Measurements from ENCODE around the gene NKX2-3. TPM values are rescaled to one million over a fixed set of nuclear protein-coding genes. Genes with fewer than 3 reads are reported as not detected.

NKX2-3 gene
- total RNA-seq, 4 donors from 2014 or later: not detected

DNA sequence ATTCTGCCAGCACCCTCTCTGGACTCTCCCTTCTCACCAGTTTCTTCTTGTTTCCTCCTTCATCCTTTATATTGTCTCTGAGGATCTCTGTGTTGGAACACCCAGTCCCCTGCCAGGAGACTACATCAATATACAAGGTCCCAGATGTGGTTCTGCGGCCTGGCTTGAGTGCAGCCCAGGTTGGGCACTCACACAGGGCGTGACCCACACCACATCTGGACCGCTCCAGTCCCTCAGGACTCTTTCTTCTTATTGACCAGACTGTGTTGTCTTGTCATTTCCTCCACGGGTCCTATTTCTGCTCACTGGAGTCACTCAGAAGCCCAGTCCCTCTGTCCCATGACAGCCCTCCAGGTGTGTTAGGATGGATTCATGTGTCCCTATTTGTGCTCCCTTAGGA lies 26.0 kb downstream of the NKX2-3 start:
- TF ChIP-seq, protein P1, sequence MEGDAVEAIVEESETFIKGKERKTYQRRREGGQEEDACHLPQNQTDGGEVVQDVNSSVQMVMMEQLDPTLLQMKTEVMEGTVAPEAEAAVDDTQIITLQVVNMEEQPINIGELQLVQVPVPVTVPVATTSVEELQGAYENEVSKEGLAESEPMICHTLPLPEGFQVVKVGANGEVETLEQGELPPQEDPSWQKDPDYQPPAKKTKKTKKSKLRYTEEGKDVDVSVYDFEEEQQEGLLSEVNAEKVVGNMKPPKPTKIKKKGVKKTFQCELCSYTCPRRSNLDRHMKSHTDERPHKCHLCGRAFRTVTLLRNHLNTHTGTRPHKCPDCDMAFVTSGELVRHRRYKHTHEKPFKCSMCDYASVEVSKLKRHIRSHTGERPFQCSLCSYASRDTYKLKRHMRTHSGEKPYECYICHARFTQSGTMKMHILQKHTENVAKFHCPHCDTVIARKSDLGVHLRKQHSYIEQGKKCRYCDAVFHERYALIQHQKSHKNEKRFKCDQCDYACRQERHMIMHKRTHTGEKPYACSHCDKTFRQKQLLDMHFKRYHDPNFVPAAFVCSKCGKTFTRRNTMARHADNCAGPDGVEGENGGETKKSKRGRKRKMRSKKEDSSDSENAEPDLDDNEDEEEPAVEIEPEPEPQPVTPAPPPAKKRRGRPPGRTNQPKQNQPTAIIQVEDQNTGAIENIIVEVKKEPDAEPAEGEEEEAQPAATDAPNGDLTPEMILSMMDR (IDR thresholded peaks at IDR 0.05; ENCODE audit: low read depth): no peak

DNA sequence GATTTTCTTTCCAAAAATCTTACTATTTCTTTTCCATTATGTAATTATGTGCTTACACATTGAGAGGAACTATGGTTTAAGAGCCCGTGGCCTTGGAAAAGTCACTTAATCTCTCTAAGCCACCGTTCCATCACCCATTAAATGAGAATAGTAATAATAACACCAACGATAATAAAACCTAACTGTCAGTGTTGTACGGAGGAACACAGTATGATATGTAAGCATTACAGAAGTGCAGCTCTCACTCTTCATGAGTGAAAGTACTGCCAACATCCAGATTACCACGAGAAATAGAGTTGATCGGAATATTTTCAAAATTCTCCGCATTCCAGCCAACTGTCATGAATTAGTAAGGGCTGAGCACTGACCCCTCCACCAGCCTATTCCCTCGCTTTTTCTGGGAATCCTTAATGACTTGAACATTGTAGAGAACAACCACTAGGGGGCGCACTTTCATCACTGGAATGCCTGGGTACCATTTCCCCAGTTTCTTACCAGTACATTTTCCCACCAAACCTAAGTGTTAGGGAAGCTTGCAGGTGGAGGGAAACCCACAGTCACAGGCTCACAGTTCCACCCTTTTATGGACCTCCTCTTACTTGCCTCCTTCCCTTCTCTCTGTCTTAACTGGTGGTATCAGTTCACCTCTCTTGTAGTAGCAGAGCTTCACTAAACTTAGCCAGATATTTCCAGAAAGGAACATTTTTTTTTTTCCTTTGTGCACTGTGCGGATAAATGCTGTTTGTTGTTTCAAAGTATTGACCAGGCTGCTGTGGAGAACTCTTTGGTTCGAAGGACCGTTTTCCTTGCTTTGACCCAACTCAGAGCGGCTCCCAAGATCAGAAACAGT lies 27.8 kb downstream of the NKX2-3 start:
- TF ChIP-seq, protein P1 (IDR thresholded peaks at IDR 0.05; ENCODE audit: low read depth): no peak

DNA sequence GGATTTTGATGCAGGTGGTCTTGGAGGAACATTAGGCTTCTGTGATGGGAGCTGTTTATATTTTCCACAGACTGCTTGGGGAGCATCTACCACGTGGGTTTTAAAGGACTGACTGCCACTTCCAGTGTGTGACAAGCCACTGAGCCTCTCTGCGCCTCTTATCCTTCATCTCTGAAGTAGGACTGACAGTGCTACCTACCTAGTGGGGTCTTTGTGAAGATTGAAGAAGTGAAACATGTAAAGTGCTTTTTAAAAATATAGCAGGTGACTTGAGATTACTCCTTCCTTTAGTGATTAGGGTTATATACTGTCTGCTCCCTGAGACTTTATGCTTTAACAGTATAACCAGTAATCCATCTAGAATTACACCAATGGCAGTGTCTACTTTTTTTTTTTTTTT lies 29.9 kb downstream of the NKX2-3 start:
- TF ChIP-seq, protein P1 (IDR thresholded peaks at IDR 0.05; ENCODE audit: low read depth): no peak

DNA sequence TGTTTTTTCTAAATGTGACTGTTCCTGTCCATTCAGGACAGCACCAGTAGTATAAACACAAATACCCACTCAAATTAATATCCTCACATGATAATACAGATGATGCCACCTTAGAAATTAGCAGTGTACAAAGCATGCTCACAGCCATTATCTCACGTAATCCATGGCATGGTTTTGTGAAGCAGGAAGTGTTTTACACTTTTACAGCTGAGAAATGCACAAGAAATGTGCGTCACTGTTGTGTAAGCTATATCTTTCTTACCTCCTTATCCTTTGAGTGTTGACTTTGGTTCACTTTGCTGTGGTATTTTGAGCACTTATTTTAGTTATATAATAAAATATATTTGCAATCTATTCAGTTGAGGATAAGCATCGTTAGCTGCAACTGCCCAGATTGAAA lies 31.6 kb downstream of the NKX2-3 start:
- TF ChIP-seq, protein P1 (IDR thresholded peaks at IDR 0.05; ENCODE audit: low read depth): no peak

DNA sequence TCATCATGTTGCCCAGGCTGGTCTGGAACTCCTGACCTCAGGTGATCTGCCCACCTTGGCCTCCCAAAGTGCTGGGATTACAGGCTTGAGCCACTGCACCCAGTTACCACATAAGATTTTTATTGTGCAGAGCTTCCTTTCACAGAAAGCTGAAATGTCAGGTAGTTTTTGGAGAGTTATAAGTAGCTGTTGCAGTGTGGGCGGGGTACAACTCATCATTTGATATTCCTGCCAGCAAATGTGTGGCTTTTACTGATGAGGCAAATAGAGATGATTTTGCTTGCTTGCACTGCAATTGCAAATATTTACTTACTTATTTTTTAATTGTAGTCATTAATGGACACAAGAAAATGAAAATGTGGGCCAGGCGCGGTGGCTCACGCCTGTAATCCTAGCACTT lies 32.4 kb downstream of the NKX2-3 start:
- TF ChIP-seq, protein P1 (IDR thresholded peaks at IDR 0.05; ENCODE audit: low read depth): no peak

DNA sequence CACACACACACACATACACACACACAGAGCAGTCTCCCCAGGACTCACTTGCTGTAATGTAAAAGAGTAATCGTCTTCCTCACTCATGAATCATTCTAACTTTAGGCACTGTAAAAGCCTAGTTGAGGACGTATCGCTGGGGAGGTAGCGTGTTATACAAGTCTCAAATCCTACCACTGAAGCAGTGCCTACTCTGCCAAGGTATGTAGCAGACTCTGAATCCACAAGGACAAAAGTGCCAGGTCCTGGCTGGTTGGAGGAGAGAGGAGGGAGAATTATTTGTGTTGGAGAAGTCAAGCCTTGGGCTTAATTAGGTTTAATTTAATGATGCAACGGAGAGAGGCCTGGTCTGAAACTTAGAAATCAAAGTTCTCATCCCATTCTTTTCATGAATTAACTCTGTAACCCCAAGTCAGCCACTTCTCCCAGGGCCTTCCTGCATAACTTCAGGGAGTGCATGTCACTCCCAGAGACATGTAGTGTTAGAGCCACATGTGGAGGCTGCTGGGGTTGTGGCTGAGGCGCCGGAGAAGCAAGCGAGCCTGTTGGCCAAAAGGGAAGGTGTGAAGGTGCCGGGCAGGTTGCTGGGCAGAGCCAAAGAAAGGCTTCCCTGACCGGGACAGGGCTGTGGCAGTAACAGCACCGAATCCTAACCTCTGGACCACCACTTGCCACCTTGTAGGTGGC lies 36.7 kb downstream of the NKX2-3 start:
- TF ChIP-seq, protein P1 (IDR thresholded peaks at IDR 0.05; ENCODE audit: low read depth): no peak

DNA sequence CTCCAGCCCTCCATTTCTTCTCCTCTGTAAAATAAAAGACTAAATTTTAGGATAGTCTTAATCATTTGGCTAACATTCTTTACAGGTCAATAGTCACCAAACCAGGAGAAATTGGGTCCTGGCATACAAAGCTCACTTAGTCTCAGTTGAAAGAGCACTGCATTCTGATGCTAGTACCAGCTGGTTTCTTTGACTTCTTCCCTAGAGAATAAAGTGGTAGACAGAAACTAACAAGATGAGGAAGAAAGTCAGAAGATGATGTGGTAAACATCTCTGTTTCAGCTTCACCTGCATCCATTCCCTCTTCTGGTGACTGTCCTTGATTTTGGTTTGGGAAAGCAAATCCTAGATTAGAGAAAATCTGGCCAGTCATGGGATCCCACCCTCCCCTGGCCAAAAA lies 37.2 kb downstream of the NKX2-3 start:
- TF ChIP-seq, protein P1 (IDR thresholded peaks at IDR 0.05; ENCODE audit: low read depth): no peak

Measured in subcutaneous adipose tissue (tissue), 4 donors.